ENCODE data around the gene TESK2. TPM values are rescaled to one million over a fixed set of nuclear protein-coding genes. Genes with fewer than 3 reads are reported as not detected.

TESK2 gene
- total RNA-seq, 1 experiment from 2014 or later = 5.0 TPM

DNA sequence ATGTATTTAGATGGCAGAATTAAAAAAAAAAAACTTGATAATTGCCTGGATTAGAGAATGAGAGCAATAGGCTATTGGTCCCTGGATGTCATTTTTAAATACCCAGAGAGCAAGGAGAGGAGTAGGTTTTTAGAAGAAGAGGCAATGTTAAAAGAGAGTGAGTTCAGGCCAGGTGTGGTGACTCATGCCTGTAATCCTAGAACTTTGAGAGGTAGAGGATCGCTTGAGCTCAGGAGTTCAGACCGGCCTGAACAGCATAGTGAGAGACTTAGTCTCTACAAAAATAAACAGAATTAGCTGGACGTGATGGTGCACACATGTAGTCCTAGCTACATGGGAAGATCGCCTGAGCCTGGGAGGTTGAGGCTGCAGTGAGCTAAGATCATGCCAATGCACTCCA is 134.8 kb downstream of the TESK2 start (continued):
- TF ChIP-seq EGR1 (IDR thresholded peaks at IDR 0.05; ENCODE audit: low read depth) = no peak

DNA sequence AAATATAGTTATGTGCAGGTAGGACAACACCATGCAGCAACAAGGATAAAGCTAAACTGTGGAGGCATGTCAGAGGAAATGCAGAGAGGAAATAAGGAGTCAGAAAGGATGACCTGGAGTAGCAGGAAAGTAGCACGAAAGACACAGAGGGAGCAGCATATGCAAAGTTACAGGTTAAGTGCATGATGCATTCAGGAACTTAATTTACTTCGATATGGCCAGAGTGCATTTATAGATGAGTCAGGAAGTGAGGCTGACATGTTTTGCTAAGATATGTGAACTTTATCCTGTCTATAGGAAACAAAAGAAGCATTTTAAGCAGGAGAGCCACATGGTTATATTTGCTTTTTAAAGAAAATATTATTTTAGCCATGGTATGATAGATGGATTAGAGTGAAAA is 135.3 kb downstream of the TESK2 start:
- DNase-seq (ENCODE audit: low read depth, low spot score) (no peak), ATAC-seq (no peak)
- intact Hi-C loops (cut with micrococcal nuclease) = no loop called here
- H3K4me1 ChIP-seq (ENCODE audit: control insufficient read depth in 1 of 2, insufficient read depth in 2 of 2, low read length in 2 of 2) = peaks cover 13 to 20% of the 10 kb centered on the region in 2 experiments
- H3K4me2 ChIP-seq (ENCODE audit: low read length) = peak overlapping the region; percentile 49
- BruUV-seq (replicated peaks) = no TSS peak
- CTCF ChIA-PET = interaction anchor here (0.9 to 2.7 kb wide), 3 partner anchors 137 to 341 kb away, joined by 3 to 11 read pairs (median 5); partner anchors contain the start of genes CCDC163 and MMACHC
- TF ChIP-seq EZH2 (IDR thresholded peaks at IDR 0.05) (no peak), EGR1 (IDR thresholded peaks at IDR 0.05; ENCODE audit: low read depth) (no peak), YY1 (IDR thresholded peaks at IDR 0.05; ENCODE audit: extremely low read depth, insufficient replicate concordance, low read depth, low read length) (no peak), CEBPB (IDR thresholded peaks at IDR 0.05; ENCODE audit: low read depth) (no peak), TCF7L2 (IDR thresholded peaks at IDR 0.05; ENCODE audit: borderline replicate concordance, extremely low read depth, insufficient read depth, insufficient read length) (no peak), ZNF274 (IDR thresholded peaks at IDR 0.05; ENCODE audit: low read depth, low read length) (no peak), SP1 (IDR thresholded peaks at IDR 0.05; ENCODE audit: low read depth) (no peak)
- TF ChIP-seq, protein P1, sequence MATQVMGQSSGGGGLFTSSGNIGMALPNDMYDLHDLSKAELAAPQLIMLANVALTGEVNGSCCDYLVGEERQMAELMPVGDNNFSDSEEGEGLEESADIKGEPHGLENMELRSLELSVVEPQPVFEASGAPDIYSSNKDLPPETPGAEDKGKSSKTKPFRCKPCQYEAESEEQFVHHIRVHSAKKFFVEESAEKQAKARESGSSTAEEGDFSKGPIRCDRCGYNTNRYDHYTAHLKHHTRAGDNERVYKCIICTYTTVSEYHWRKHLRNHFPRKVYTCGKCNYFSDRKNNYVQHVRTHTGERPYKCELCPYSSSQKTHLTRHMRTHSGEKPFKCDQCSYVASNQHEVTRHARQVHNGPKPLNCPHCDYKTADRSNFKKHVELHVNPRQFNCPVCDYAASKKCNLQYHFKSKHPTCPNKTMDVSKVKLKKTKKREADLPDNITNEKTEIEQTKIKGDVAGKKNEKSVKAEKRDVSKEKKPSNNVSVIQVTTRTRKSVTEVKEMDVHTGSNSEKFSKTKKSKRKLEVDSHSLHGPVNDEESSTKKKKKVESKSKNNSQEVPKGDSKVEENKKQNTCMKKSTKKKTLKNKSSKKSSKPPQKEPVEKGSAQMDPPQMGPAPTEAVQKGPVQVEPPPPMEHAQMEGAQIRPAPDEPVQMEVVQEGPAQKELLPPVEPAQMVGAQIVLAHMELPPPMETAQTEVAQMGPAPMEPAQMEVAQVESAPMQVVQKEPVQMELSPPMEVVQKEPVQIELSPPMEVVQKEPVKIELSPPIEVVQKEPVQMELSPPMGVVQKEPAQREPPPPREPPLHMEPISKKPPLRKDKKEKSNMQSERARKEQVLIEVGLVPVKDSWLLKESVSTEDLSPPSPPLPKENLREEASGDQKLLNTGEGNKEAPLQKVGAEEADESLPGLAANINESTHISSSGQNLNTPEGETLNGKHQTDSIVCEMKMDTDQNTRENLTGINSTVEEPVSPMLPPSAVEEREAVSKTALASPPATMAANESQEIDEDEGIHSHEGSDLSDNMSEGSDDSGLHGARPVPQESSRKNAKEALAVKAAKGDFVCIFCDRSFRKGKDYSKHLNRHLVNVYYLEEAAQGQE (IDR thresholded peaks at IDR 0.05; ENCODE audit: low read depth) = no peak
- H3K79me2 ChIP-seq (ENCODE audit: insufficient read depth, low read length) = no peaks in the 10 kb centered on the region
- no peak overlapping the region for H3K9ac ChIP-seq (ENCODE audit: low read length)
- no peak overlapping the region for H3K27ac ChIP-seq (ENCODE audit: low read depth, low read length)
- POLR2A ChIA-PET = interaction anchor here (1.0 to 2.1 kb wide), 3 partner anchors 16 to 341 kb away, joined by 3 to 11 read pairs (median 4); partner anchors contain the start of genes MUTYH and TOE1
- no peak overlapping the region for H2AFZ ChIP-seq (ENCODE audit: low read depth, low read length, poor library complexity, severe bottlenecking)
- no peaks in the 10 kb centered on the region for H3K36me3 ChIP-seq (ENCODE audit: control insufficient read depth in 1 of 2, insufficient read depth in 2 of 2, low read length in 2 of 2)
- H3K9me3 ChIP-seq (ENCODE audit: control insufficient read depth in 1 of 2, insufficient read depth in 1 of 2, low read depth in 1 of 2, low read length in 2 of 2) = no peaks in the 10 kb centered on the region
- no peaks in the 10 kb centered on the region for H4K20me1 ChIP-seq (ENCODE audit: insufficient read depth)
- no peak overlapping the region for H3K4me3 ChIP-seq (replicated peaks in 1 of 2; ENCODE audit: low read depth in 1 of 2, low read length in 2 of 2)
- no peaks in the 10 kb centered on the region for H3K9me2 ChIP-seq (ENCODE audit: insufficient read depth)
- no peaks in the 10 kb centered on the region for H3K27me3 ChIP-seq (ENCODE audit: insufficient read depth, low read length)
- RAD21 ChIA-PET (ENCODE audit: low non-redundant PET in 1 of 2, low total read pairs in 2 of 2, uncharacterized antibody in 2 of 2, unreplicated experiment in 2 of 2) = interaction anchor here in 1 of 2 experiments (1.1 kb wide), 1 partner anchor 137 kb away, joined by 3 read pairs; no protein-coding TSS in a partner anchor
